Inferior parietal cortex (tissue), 1 donor: Measurements from ENCODE around the gene ZCCHC17.
A peak's percentile ranks its signal among the peaks of the same experiment; 100 is the strongest.
"Not testable (repeated sequence)": the region's sequence is repeated elsewhere in the genome, so short reads cannot be mapped to it uniquely, and the experiment has no call there.

Source experiments
- DNase-seq: peaks from one replicate; pipeline ENCODE4 v3.0.0-alpha.2; 2016; ENCODE audit errors: extremely low spot score

Gene ZCCHC17

GRCh38 chr1:31296486-31297276 is at the start of gene ZCCHC17, which contains the start of gene SNRNP40:
TSS of gene ZCCHC17 (plus strand) at chr1:31297032. CDS start at chr1:31310099, 13,067 bp downstream.
TSS of gene SNRNP40 (minus strand) at chr1:31296788. CDS start at chr1:31296751, 37 bp downstream.
- DNase-seq: peak; percentile 100

- DNase-seq: no peak
Observed at GRCh38 chr1:31248276-31248675, 48.6 kb upstream of the ZCCHC17 start.

GRCh38 chr1:31249854-31250253 is 47.0 kb upstream of the ZCCHC17 start:
- DNase-seq: no peak

- no peak for DNase-seq
Observed at GRCh38 chr1:31257213-31257612, 39.6 kb upstream of the ZCCHC17 start.

GRCh38 chr1:31258581-31258980 is 38.3 kb upstream of the ZCCHC17 start:
- DNase-seq: no peak

GRCh38 chr1:31259746-31260145 is 37.1 kb upstream of the ZCCHC17 start:
- DNase-seq: no peak

GRCh38 chr1:31261916-31262315 is 34.9 kb upstream of the ZCCHC17 start:
- DNase-seq: no peak

- DNase-seq: not testable (repeated sequence)
Observed at GRCh38 chr1:31262393-31262792, 34.4 kb upstream of the ZCCHC17 start.

- no peak for DNase-seq
Observed at GRCh38 chr1:31263408-31263807, 33.4 kb upstream of the ZCCHC17 start.

GRCh38 chr1:31264790-31265386 is 31.9 kb upstream of the ZCCHC17 start:
- no peak for DNase-seq

- DNase-seq: no peak
Observed at GRCh38 chr1:31266547-31266946, 30.3 kb upstream of the ZCCHC17 start.

- no peak for DNase-seq
Observed at GRCh38 chr1:31272369-31272768, 24.5 kb upstream of the ZCCHC17 start.

- no peak for DNase-seq
Observed at GRCh38 chr1:31273619-31274018, 23.2 kb upstream of the ZCCHC17 start.

- DNase-seq: not testable (repeated sequence)
Observed at GRCh38 chr1:31282426-31282825, 14.4 kb upstream of the ZCCHC17 start.

GRCh38 chr1:31287791-31288190 is 9.0 kb upstream of the ZCCHC17 start:
- not testable (repeated sequence) for DNase-seq

GRCh38 chr1:31289021-31289420 is 7.8 kb upstream of the ZCCHC17 start:
- DNase-seq: no peak

- no peak for DNase-seq
Observed at GRCh38 chr1:31295874-31296485, 852 bp upstream of the ZCCHC17 start.

- peak; percentile 33 for DNase-seq
Observed at GRCh38 chr1:31297277-31298247, 730 bp downstream of the ZCCHC17 start.

- no peak for DNase-seq
Observed at GRCh38 chr1:31299365-31299764, 2.5 kb downstream of the ZCCHC17 start.

- no peak for DNase-seq
Observed at GRCh38 chr1:31300193-31300592, 3.4 kb downstream of the ZCCHC17 start.

GRCh38 chr1:31302709-31303441 is 6.0 kb downstream of the ZCCHC17 start:
- no peak for DNase-seq
